Measurements from ENCODE around the gene NUP88.

GRCh38 chr17:5444209-5444608 is 24.7 kb upstream of the NUP88 start:
- TF ChIP-seq EZH2phosphoT487 (IDR thresholded peaks at IDR 0.05; ENCODE audit: insufficient read depth, low read depth) (no peak), EZH2 (IDR thresholded peaks at IDR 0.05; ENCODE audit: insufficient read depth, poor library complexity, severe bottlenecking) (no peak)

Data from GM23248 (cell line).